Spleen (tissue), 11 donors: Measurements from ENCODE around the gene WDR90. TPM values are rescaled to one million over a fixed set of nuclear protein-coding genes. Genes with fewer than 3 reads are reported as not detected.
A peak's percentile ranks its signal among the peaks of the same experiment; 100 is the strongest.

ENCODE experiments used
- DNase-seq: peaks from one replicate; pipeline ENCODE4 v3.0.0-alpha.2; 2020
- H3K27ac ChIP-seq, 8 donors: fragments of 200-600 bp; sonication (generic) in 7 of 8; 1 replicate in 4 of 8; 2 replicates in 4 of 8; pipeline versions ENCODE4 v1.5.0 to v1.8.0; 2016 to 2021; ENCODE audit warnings: inconsistent platforms in 4 of 8, mild to moderate bottlenecking in 4 of 8, moderate library complexity in 1 of 8
- H3K27me3 ChIP-seq, 7 donors: fragments of 200-600 bp; sonication (generic) in 6 of 7; replicated peaks in 1 of 7; 1 replicate in 4 of 7; 2 replicates in 3 of 7; pipeline versions ENCODE4 v1.5.0 to v1.8.0; 2016 to 2021; ENCODE audit warnings: inconsistent platforms in 3 of 7, mild to moderate bottlenecking in 1 of 7
- H3K36me3 ChIP-seq, 6 donors: fragments of 200-600 bp; sonication (generic) in 5 of 6; 1 replicate in 4 of 6; 2 replicates in 2 of 6; pipeline versions ENCODE4 v1.5.0 to v1.8.0; 2016 to 2021; ENCODE audit warnings: inconsistent platforms in 2 of 6
- H3K4me1 ChIP-seq, 6 donors: fragments of 200-600 bp; sonication (generic) in 5 of 6; 1 replicate in 3 of 6; 2 replicates in 3 of 6; pipeline versions ENCODE4 v1.5.0 to v1.8.0; 2016 to 2021; ENCODE audit warnings: inconsistent platforms in 3 of 6
- H3K4me3 ChIP-seq, 8 donors: fragments of 200-600 bp; sonication (generic) in 7 of 8; 1 replicate in 4 of 8; 2 replicates in 4 of 8; pipeline versions ENCODE4 v1.5.0 to v1.8.0; 2016 to 2021; ENCODE audit warnings: inconsistent platforms in 4 of 8, mild to moderate bottlenecking in 4 of 8, moderate library complexity in 2 of 8
- H3K9me3 ChIP-seq, 8 donors: fragments of 200-600 bp; sonication (generic) in 7 of 8; 1 replicate in 4 of 8; 2 replicates in 4 of 8; pipeline versions ENCODE4 v1.5.0 to v1.8.0; 2016 to 2021; ENCODE audit warnings: inconsistent platforms in 4 of 8
- POLR2A ChIP-seq, 3 donors: fragments of 450-650 bp; IDR thresholded peaks; one replicate each; pipeline ENCODE4 v1.5.1; 2017; ENCODE audit warnings: antibody characterized with exemption in 3 of 3, mild to moderate bottlenecking in 1 of 3
- POLR2AphosphoS5 ChIP-seq, 3 donors: sonication (generic); formaldehyde crosslinking; IDR thresholded peaks; one replicate each; pipeline ENCODE4 v1.5.1; 2017; ENCODE audit warnings: antibody characterized with exemption in 3 of 3
- WGBS, 5 donors: extraction: QIAGEN DNeasy Blood & Tissue Kit in 3 of 5; methylation state at CpG; one replicate each; pipeline versions ENCODE4 v1.1.5 to v1.1.7; 2013 to 2018; 5-methylcytosine and 5-hydroxymethylcytosine counted together
- intact Hi-C: fragments of 100-400 bp; cut with DNase I; formaldehyde crosslinking; loops from one replicate; pipeline ENCODE4 v1.15.0; 2023; ENCODE audit warnings: low total_unique reads
- polyA plus RNA-seq, 3 donors: library from polyadenylated mRNA; stranded (reverse); fragments of 200-250 nt; gene quantifications; one replicate each; pipeline ENCODE4 v1.2.1, GENCODE V29; 2013
- total RNA-seq, 7 donors: library from RNA; depleted of rRNA in 3 of 7; stranded (reverse); fragments of >200 nt in 3 of 7; fragmentation: NEBNext Ultra II Directional in 4 of 7; extraction: Animal tissue kit (Norgen Biotek cat#: 25700) in 4 of 7; gene quantifications; one replicate each; pipeline versions ENCODE4 v1.1.0 to v1.2.1, GENCODE V29; 2016 to 2021
- TF ChIP-seq, protein P1 (sequence below), 11 experiments: fragments of 200-600 bp in 7 of 11; fragments of 450-650 bp in 4 of 11; sonication (generic) in 4 of 11; IDR thresholded peaks in 8 of 11; conservative IDR thresholded peaks in 3 of 11; 1 replicate in 7 of 11; 2 replicates in 4 of 11; pipeline versions ENCODE4 v1.4.0 to v1.8.0; 2016 to 2021; ENCODE audit warnings: antibody characterized with exemption in 11 of 11, inconsistent platforms in 4 of 11, mild to moderate bottlenecking in 1 of 11
- donor health status: healthy with polysubstance abuse.
- donor health status: DM: no; HTN: no; CAD: no; lungs with moderate emphysema.
- donor health status: DM: no; HTN: no; CAD: no.
- donor health status: Bipolar disorder and iron deficiency.
- donor health status: healthy.
- donor health status: DM: no; HTN: no; CAD: no.
- donor health status: DM: yes; HTN: yes; CAD: no.

WDR90 gene
- total and polyA plus RNA-seq, 10 donors = 7.9 to 30.2 (median 19.4) TPM

DNA sequence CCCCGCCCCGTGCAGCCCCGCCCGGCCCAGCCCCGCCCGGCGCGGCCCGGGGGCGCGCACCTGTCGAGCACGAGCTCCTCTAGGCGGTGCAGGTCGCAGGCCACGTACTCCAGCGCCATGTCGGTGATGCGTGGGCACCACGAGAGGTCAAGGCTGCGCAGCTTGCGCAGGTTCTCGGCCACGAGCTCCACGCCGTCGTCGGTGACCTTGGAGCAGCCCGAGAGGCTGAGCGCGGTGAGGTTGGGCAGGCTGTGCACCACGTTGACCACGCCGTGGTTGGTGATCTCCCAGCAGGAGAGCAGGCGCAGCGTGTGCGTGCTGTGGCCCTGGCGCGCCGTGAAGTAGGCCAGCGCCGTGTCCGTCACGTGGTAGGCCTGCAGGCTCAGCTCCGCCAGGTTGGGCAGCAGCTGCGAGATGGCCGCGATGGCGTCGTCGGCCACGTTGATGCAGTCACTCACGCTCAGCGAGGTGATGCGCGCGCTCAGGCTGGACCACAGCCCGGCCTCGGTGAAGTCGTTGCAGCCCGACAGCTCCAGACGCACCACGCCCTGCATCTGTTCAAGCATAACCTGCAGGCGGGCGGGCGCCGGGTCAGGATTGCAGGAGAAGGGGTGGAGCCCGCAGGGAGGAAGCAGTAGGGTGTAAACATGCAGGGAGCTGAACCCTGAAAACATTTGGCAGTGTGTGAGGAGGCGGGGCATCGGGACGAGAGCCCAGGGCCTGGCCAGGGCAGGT lies 46.4 kb downstream of the WDR90 start:
- no peaks in the 10 kb centered on the region for H3K9me3 ChIP-seq
- TF ChIP-seq POLR2AphosphoS5 (IDR thresholded peaks at IDR 0.05) = peak; percentile 61 to 79 (median 78)
- TF ChIP-seq, protein P1, sequence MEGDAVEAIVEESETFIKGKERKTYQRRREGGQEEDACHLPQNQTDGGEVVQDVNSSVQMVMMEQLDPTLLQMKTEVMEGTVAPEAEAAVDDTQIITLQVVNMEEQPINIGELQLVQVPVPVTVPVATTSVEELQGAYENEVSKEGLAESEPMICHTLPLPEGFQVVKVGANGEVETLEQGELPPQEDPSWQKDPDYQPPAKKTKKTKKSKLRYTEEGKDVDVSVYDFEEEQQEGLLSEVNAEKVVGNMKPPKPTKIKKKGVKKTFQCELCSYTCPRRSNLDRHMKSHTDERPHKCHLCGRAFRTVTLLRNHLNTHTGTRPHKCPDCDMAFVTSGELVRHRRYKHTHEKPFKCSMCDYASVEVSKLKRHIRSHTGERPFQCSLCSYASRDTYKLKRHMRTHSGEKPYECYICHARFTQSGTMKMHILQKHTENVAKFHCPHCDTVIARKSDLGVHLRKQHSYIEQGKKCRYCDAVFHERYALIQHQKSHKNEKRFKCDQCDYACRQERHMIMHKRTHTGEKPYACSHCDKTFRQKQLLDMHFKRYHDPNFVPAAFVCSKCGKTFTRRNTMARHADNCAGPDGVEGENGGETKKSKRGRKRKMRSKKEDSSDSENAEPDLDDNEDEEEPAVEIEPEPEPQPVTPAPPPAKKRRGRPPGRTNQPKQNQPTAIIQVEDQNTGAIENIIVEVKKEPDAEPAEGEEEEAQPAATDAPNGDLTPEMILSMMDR (IDR thresholded peaks at IDR 0.05 in 8 of 11, conservative IDR thresholded peaks at IDR 0.05 in 3 of 11) = no peak
- peaks cover 14 to 48% (median 37%) of the 10 kb centered on the region in 6 donors for H3K4me1 ChIP-seq
- peak; percentile 88 for DNase-seq
- peak overlapping the region; percentile 25 to 72 (median 46) for H3K4me3 ChIP-seq
- intact Hi-C loops = no loop called here
- peaks cover 6 to 90% (median 55%) of the 10 kb centered on the region in 7 donors for H3K27me3 ChIP-seq
- no peaks in the 10 kb centered on the region for H3K36me3 ChIP-seq
- peak overlapping the region in 5 of 8 donors; percentile 5 to 73 (median 52) for H3K27ac ChIP-seq
- 1 to 6% (median 3%) methylated on average over 18 to 71 of the region's 71 CpGs for WGBS, 5 donors

DNA sequence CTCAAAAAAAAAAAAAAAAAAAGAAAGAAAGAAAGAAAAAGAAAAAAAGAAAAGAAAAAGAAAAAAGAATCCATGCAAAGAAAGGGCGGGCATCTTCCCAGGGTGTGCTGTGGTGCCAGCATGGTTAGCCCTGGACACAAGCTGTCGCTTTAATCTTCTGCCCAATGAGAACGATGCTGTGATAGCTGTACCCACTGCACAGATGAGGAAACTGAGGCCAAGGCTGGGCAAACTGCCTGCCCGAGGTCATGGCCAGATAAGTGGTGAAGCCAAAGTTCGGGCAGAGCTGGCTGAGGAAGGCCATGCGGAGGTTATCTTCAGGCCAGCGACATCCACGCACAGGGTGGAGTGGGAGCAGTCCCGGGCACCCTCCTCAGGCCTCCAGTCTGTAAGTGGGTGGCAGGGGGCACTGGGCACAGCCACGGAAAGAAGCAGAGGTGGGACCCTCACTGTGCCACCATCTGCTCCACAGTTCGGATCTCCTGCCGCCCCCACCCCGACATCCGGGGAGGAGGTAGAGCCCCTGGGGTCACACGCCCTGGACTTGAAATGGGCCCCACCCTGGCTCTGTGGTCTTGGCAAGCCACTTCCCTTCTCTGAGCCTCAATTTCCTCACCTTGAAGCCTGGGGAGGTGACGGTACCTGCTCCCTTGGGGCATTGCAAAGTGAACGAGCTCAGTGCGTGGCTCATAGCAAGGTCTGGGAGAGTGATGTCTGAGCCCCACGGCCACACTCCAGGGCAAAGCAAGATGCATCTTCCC lies 49.9 kb downstream of the WDR90 start:
- intact Hi-C loops = no loop called here
- H3K9me3 ChIP-seq = no peaks in the 10 kb centered on the region
- TF ChIP-seq, protein P1 (IDR thresholded peaks at IDR 0.05 in 8 of 11, conservative IDR thresholded peaks at IDR 0.05 in 3 of 11) = no peak
- TF ChIP-seq POLR2AphosphoS5 (IDR thresholded peaks at IDR 0.05) (no peak), POLR2A (IDR thresholded peaks at IDR 0.05) (no peak)
- no peak overlapping the region for H3K27ac ChIP-seq
- no peaks in the 10 kb centered on the region for H3K36me3 ChIP-seq
- WGBS, 5 donors = 62 to 79% (median 66%) methylated on average over 14 to 19 of the region's 19 CpGs
- peaks cover 6 to 100% (median 79%) of the 10 kb centered on the region in 7 donors for H3K27me3 ChIP-seq
- H3K4me3 ChIP-seq = no peak overlapping the region
- peaks cover 14 to 48% (median 35%) of the 10 kb centered on the region in 6 donors for H3K4me1 ChIP-seq
- no peak for DNase-seq

DNA sequence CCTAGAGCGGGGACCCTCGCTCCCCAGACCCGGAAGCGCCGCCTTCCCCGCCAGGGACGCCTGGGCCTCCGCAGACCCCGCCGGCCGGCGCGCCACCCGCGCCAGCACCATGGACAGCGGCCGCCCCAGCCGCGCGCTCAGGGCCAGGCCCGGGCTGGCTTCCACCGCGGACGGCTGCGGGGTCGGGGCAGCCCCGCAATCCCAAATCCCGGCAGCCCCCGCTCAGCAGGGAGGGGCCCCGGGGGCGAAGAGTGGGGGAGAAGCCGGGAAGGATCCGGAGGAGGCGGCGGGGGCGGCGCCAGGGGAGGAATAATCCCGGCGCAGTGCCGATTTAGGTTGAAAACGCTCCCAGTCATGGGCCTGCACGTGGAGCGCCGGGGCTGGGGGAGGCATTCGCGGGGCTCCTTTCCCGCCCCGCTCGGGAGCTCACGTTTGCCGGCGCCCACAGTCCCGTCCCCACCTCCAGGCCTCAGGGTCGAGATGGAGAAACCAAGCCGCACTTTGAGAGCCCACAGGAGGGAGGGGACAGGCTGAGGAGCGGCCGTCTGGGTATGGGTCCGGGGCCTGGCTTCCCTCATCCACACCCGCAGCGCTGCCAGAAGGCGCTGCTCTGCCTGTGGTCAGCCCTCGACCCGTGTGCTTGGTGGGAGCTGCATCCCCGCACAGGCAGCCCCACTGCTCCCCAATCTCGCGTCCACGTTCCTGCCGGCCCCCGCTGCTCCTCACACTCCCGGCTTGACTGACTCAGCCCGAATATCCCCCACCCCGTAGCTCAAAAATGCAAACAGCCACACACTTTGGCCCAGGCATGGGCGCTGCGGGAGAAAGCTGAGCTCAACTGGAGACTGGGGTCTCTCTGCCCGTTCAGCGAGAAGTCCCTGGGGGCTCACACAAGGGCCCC lies 51.8 kb downstream of the WDR90 start:
- no peak overlapping the region for H3K27ac ChIP-seq

More for the DNA sequence above, 51.8 kb downstream of the WDR90 start:
- peaks cover 6 to 100% (median 77%) of the 10 kb centered on the region in 7 donors for H3K27me3 ChIP-seq
- 7 to 14% (median 7%) methylated on average over 37 to 76 of the region's 76 CpGs for WGBS, 5 donors
- no peak for DNase-seq
- no peaks in the 10 kb centered on the region for H3K9me3 ChIP-seq
- peak overlapping the region in 1 of 8 donors; percentile 18 for H3K4me3 ChIP-seq
- no peaks in the 10 kb centered on the region for H3K36me3 ChIP-seq
- intact Hi-C loops = no loop called here
- TF ChIP-seq POLR2AphosphoS5 (IDR thresholded peaks at IDR 0.05) = no peak
- no peak for TF ChIP-seq POLR2A (IDR thresholded peaks at IDR 0.05)
- TF ChIP-seq, protein P1 (IDR thresholded peaks at IDR 0.05 in 8 of 11, conservative IDR thresholded peaks at IDR 0.05 in 3 of 11) = no peak
- H3K4me1 ChIP-seq = peaks cover 1 to 41% (median 23%) of the 10 kb centered on the region in 6 donors
